Stimulated activated CD8-positive, alpha-beta memory T cell treated with anti-CD3 and anti-CD28 coated beads, Interleukin-7, amount 100 ng/mL, for 1 hour (primary cell): ENCODE data around the gene MCRIP2.

Experiments
- DNase-seq, 2 donors: peaks; one replicate each; pipeline ENCODE4 v3.0.0-alpha.2; 2020; ENCODE audit warnings: low read depth in 2 of 2

Gene MCRIP2

GRCh38 chr16:631808-632358, 9.7 kb upstream of the MCRIP2 start:
- no peak for DNase-seq

GRCh38 chr16:632486-633335, 8.9 kb upstream of the MCRIP2 start:
- no peak for DNase-seq

- DNase-seq: no peak
These were observed 8.1 kb upstream of the MCRIP2 start for GRCh38 chr16:633336-634050.

- no peak for DNase-seq
These were observed 7.5 kb upstream of the MCRIP2 start for GRCh38 chr16:634051-634670.

- DNase-seq: no peak
These were observed 6.6 kb upstream of the MCRIP2 start for GRCh38 chr16:634996-635395.

- DNase-seq: no peak
These were observed 5.9 kb upstream of the MCRIP2 start for GRCh38 chr16:635573-636205.

- DNase-seq: peak; percentile 80 to 87
These were observed 5.2 kb upstream of the MCRIP2 start, which contains the start of gene METTL26 for GRCh38 chr16:636206-637080. TSS of gene METTL26 (minus strand) at chr16:636305. CDS start at chr16:636290, 15 bp downstream.

- peak; percentile 75 to 77 for DNase-seq
These were observed 4.3 kb upstream of the MCRIP2 start for GRCh38 chr16:637081-638018.

GRCh38 chr16:638034-638543, 3.5 kb upstream of the MCRIP2 start:
- no peak for DNase-seq

- no peak for DNase-seq
These were observed 2.8 kb upstream of the MCRIP2 start for GRCh38 chr16:638836-639235.

GRCh38 chr16:640614-641013, 1.0 kb upstream of the MCRIP2 start:
- no peak for DNase-seq

- no peak for DNase-seq
These were observed 791 bp downstream of the MCRIP2 start for GRCh38 chr16:642189-643049.

- no peak for DNase-seq
These were observed 1.4 kb downstream of the MCRIP2 start for GRCh38 chr16:643050-643368.

GRCh38 chr16:644556-644955, 2.9 kb downstream of the MCRIP2 start:
- no peak for DNase-seq

- DNase-seq: no peak
These were observed 4.4 kb downstream of the MCRIP2 start for GRCh38 chr16:645852-646678.

- no peak for DNase-seq
These were observed 5.1 kb downstream of the MCRIP2 start for GRCh38 chr16:646679-647172.

- no peak for DNase-seq
These were observed 5.7 kb downstream of the MCRIP2 start for GRCh38 chr16:647173-647902.
